Suprapubic skin (tissue), 3 donors: ENCODE measurements around the gene HECW1.

Source experiments
- CTCF ChIP-seq, 2 donors: fragments of 200-600 bp in 1 of 2; fragments of 450-650 bp in 1 of 2; sonication (generic) in 1 of 2; IDR thresholded peaks; one replicate each; pipeline ENCODE4 v1.5.1; 2016 to 2019; ENCODE audit warnings: antibody characterized with exemption in 2 of 2, mild to moderate bottlenecking in 1 of 2, moderate library complexity in 1 of 2
- EP300 ChIP-seq: sonication (generic); formaldehyde crosslinking; IDR thresholded peaks from one replicate; pipeline ENCODE4 v1.6.1; 2017; ENCODE audit warnings: antibody characterized with exemption
- POLR2A ChIP-seq, 2 donors: fragments of 450-650 bp; IDR thresholded peaks; one replicate each; pipeline ENCODE4 v1.6.1; 2017; ENCODE audit warnings: antibody characterized with exemption in 2 of 2, mild to moderate bottlenecking in 2 of 2, moderate library complexity in 2 of 2

- TF ChIP-seq CTCF (IDR thresholded peaks at IDR 0.05), result no peak
- TF ChIP-seq EP300, result no peak
- no peak for TF ChIP-seq POLR2A (IDR thresholded peaks at IDR 0.05)
These were observed 398.6 kb downstream of the HECW1 start for GRCh38 chr7:43511029-43511428.
